ENCODE results near the gene AGBL4.

- TF ChIP-seq POLR2A (IDR thresholded peaks at IDR 0.05; ENCODE audit: low read depth, low read length) (no peak), TAF1 (IDR thresholded peaks at IDR 0.05; ENCODE audit: borderline replicate concordance, low read depth, low read length) (no peak), POLR2AphosphoS5 (IDR thresholded peaks at IDR 0.05; ENCODE audit: low read depth, low read length) (no peak)
These were observed 1279.7 kb downstream of the AGBL4 start for GRCh38 chr1:48744032-48744431.

Measured in GM12892 (cell line).